Calu3 (cell line): Measurements from ENCODE around the gene ZNF597. TPM values are rescaled to one million over a fixed set of nuclear protein-coding genes. Genes with fewer than 3 reads are reported as not detected.
A peak's percentile ranks its signal among the peaks of the same experiment; 100 is the strongest.

Experiments
- BruUV-seq: library from RNA; stranded (reverse); fragments of 400-500 nt; replicated peaks from 2 replicates; lab custom pipeline; 2021; lab: Mats Ljungman, UMichigan
- CTCF ChIA-PET: fragments of 300-600 bp; sonication (Branson Sonifier 250); formaldehyde crosslinking; loops from one replicate; lab custom pipeline; 2022; ENCODE audit warnings: antibody characterized with exemption; lab: Charles Lee
- DNase-seq: peaks from one replicate; pipeline ENCODE4 v3.0.0; 2022
- H3K27ac Mint-ChIP-seq: one replicate; pipeline ENCODE4 v1.8.0; 2022; ENCODE audit warnings: mixed read lengths; ENCODE audit not compliant: unreplicated experiment
- H3K27me3 Mint-ChIP-seq: one replicate; pipeline ENCODE4 v1.8.0; 2022; ENCODE audit warnings: mixed read lengths; ENCODE audit not compliant: unreplicated experiment
- H3K36me3 Mint-ChIP-seq: one replicate; pipeline ENCODE4 v1.8.0; 2022; ENCODE audit warnings: mild to moderate bottlenecking, moderate library complexity, mixed read lengths; ENCODE audit not compliant: insufficient read depth, unreplicated experiment
- H3K4me1 Mint-ChIP-seq: one replicate; pipeline ENCODE4 v1.8.0; 2022; ENCODE audit warnings: mild to moderate bottlenecking, low read depth, mixed read lengths; ENCODE audit not compliant: unreplicated experiment
- H3K4me3 Mint-ChIP-seq: one replicate; pipeline ENCODE4 v1.8.0; 2022; ENCODE audit warnings: mild to moderate bottlenecking, low read depth, moderate library complexity, mixed read lengths; ENCODE audit not compliant: unreplicated experiment
- H3K9me3 Mint-ChIP-seq: one replicate; pipeline ENCODE4 v1.8.0; 2022; ENCODE audit warnings: low read depth, mixed read lengths; ENCODE audit not compliant: unreplicated experiment
- intact Hi-C: fragments of 100-400 bp; cut with micrococcal nuclease; formaldehyde crosslinking; loops from one replicate; pipeline ENCODE4 v1.10.0; 2022; ENCODE audit not compliant: unreplicated experiment
- total RNA-seq: library from RNA; stranded (reverse); gene quantifications from 2 replicates; pipeline ENCODE4 v1.2.3, GENCODE V29; 2022
- TF ChIP-seq, protein P1 (sequence below): fragments of 200-600 bp; IDR thresholded peaks from one replicate; pipeline ENCODE4 v1.8.0; 2022; ENCODE audit warnings: antibody characterized with exemption; ENCODE audit not compliant: unreplicated experiment

Gene ZNF597
- total RNA-seq, 1 experiment from 2014 or later, result 2.7 TPM

DNA sequence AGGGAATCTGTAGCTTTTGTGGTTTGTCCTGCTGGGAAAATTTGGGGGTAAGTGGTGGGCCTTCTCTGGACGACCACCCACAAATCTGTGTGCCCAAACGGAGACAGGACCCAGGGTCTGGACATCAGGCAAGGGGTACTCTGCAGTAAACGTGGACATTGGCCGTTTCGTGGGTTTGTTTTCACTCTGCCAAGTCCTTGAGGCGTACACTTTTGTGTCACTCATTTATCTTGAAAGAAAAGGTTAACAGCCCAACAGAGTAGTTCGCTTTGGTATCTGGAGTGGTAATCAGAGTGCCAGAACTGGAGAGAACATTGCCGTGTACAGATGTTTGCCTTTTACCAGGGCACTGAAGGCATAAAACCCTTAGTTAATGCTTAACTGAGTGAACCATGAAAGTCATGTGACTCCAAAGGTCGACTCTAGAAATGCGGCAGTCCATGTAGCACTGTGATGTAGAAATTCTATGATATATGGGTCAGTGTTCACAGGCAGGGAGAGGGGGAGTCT, 15.6 kb upstream of the ZNF597 start:
- H3K27me3 Mint-ChIP-seq, result no peaks in the 10 kb centered on the region
- intact Hi-C loops, result loop anchor here (5.0 kb wide), 2 partner anchors 57 to 197 kb away; partner anchors contain the start of genes ZNF174 and ZSCAN32
- BruUV-seq, result TSS peak; percentile 42
- peaks cover 28% of the 10 kb centered on the region for H3K4me1 Mint-ChIP-seq
- H3K4me3 Mint-ChIP-seq, result peak overlapping the region; percentile 83
- TF ChIP-seq, protein P1, sequence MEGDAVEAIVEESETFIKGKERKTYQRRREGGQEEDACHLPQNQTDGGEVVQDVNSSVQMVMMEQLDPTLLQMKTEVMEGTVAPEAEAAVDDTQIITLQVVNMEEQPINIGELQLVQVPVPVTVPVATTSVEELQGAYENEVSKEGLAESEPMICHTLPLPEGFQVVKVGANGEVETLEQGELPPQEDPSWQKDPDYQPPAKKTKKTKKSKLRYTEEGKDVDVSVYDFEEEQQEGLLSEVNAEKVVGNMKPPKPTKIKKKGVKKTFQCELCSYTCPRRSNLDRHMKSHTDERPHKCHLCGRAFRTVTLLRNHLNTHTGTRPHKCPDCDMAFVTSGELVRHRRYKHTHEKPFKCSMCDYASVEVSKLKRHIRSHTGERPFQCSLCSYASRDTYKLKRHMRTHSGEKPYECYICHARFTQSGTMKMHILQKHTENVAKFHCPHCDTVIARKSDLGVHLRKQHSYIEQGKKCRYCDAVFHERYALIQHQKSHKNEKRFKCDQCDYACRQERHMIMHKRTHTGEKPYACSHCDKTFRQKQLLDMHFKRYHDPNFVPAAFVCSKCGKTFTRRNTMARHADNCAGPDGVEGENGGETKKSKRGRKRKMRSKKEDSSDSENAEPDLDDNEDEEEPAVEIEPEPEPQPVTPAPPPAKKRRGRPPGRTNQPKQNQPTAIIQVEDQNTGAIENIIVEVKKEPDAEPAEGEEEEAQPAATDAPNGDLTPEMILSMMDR, result no peak
- DNase-seq, result peak; percentile 46
- CTCF ChIA-PET, result interaction anchor here (0.6 to 1.0 kb wide), 2 partner anchors 177 to 499 kb away, joined by 4 read pairs; no protein-coding TSS in a partner anchor
- H3K9me3 Mint-ChIP-seq, result no peaks in the 10 kb centered on the region
- peaks cover 34% of the 10 kb centered on the region for H3K36me3 Mint-ChIP-seq
- H3K27ac Mint-ChIP-seq, result peak overlapping the region; percentile 41

DNA sequence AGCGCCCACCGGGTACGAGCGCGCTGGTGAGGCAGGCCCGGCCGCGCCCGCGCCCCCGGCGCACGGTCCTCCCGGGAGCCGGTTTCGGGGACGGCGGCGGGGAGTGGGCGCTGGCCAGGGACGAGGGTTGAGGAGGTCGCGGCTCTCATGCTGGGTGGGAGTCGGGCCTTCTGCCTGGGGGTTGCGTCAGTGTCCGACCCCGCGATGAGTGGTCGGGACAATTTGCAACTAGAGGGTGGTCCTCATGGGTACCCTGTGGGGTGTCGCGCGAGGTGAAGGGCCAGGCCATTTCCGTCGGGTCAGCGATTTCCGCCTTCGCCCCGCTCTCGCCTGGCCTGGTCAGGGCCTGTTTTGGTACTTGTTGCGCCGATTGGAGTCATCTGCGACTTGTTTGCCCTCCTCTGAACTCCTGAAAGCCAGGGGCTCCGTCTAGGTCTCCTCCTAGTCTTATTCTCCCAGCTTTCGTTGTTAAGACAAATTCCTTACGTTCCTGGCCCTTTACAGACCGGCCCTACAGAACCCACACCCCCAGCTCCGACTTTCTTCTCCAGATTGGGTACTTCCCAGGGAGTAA, 15.1 kb upstream of the ZNF597 start:
- TF ChIP-seq, protein P1, result no peak
- peak; percentile 24 for DNase-seq
- Mint-ChIP-seq H3K27ac (peak overlapping the region; percentile 41), H3K9me3 (no peaks in the 10 kb centered on the region), H3K4me1 (peaks cover 28% of the 10 kb centered on the region), H3K27me3 (no peaks in the 10 kb centered on the region), H3K36me3 (peaks cover 34% of the 10 kb centered on the region), H3K4me3 (peak overlapping the region; percentile 83)
- CTCF ChIA-PET, result interaction anchor here (0.6 to 1.0 kb wide), 2 partner anchors 176 to 500 kb away, joined by 4 read pairs; no protein-coding TSS in a partner anchor
- intact Hi-C loops, result loop anchor here (5.0 kb wide), 2 partner anchors 56 to 196 kb away; partner anchors contain the start of genes ZNF174 and ZSCAN32
- BruUV-seq, result no TSS peak

DNA sequence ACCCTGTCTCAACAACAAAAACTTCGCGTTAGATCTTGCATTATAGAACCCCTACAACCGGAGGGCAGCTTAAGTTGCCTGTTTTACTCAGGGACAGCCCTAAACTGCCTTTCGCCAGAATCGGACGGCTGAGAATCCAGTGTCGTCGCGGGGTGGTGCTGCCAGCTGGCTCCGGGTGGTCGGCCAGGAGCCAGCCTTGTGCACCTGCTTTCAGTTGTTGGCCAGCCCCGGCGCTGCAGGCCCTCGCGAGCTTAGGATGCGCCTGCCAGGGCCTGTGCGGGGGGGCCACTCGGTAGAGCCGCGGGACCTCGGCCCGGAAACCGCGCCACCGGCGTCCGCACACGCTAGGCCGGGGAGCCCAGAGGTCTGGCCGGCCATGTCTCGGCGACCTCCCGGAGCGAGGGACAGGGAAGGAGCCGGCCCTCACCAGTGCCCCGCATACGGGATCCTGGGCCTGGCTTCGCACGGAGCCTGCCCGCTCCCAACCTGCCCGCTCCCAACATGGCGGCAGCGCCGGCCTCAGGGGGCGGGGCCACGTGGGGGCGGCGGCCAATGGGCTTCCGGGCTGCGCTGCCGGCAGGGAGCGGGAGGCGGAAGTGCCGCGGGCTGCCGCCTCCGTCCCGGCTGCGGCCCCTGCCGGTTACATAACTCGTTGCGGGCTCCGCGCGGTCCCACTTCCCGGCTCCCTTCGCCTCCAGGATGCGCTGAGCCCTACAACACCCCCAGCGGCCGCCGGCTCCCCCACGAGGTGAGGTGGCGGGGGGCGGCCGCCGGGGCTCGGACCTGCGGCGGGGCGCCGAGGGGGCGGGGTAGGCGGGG, 14.3 kb upstream of the ZNF597 start:
- H3K27me3 Mint-ChIP-seq, result no peaks in the 10 kb centered on the region
- BruUV-seq, result TSS peak; percentile 95
- H3K27ac Mint-ChIP-seq, result peak overlapping the region; percentile 86
- intact Hi-C loops, result loop anchor here (5.0 kb wide), 2 partner anchors 55 to 195 kb away; partner anchors contain the start of genes ZNF174 and ZSCAN32
- CTCF ChIA-PET, result interaction anchor here (0.7 kb wide), 1 partner anchor 323 kb away, joined by 3 read pairs; the partner anchor contains the start of gene ZNF213
- TF ChIP-seq, protein P1, result peak; percentile 50
- H3K9me3 Mint-ChIP-seq, result no peaks in the 10 kb centered on the region
- peaks cover 28% of the 10 kb centered on the region for H3K4me1 Mint-ChIP-seq
- H3K36me3 Mint-ChIP-seq, result peaks cover 34% of the 10 kb centered on the region
- DNase-seq, result peak; percentile 98
- peak overlapping the region; percentile 83 for H3K4me3 Mint-ChIP-seq

DNA sequence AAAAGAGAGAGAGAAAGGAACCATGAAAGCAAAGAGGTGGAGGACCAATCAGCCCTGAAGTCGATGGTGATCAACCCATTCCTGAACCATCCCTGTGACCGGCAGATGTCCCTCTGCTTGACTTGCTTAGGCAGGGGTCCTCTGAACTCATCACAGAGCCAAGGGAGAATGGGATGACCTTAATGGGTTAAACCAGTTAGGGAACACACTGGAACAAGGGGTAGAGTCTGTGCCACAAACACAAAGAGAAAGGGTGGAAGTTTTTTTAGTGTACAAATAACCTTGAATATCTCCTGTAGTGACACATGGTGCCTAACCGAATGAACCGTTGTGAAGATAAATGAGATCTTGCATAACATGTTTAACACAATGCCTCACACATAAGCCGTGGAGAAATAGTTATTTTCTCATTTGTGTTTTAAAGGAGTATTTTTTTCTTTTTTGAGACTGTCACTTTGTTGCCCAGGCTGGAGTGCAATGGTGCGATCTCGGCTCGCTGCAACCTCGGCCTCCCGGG, 11.4 kb upstream of the ZNF597 start:
- Mint-ChIP-seq H3K27ac (no peak overlapping the region), H3K36me3 (peaks cover 33% of the 10 kb centered on the region), H3K4me1 (peaks cover 10% of the 10 kb centered on the region), H3K4me3 (no peak overlapping the region), H3K9me3 (no peaks in the 10 kb centered on the region), H3K27me3 (no peaks in the 10 kb centered on the region)
- BruUV-seq, result no TSS peak
- DNase-seq, result no peak
- TF ChIP-seq, protein P1, result no peak
- intact Hi-C loops, result loop anchor here (5.0 kb wide), 2 partner anchors 52 to 192 kb away; partner anchors contain the start of genes ZNF174 and ZSCAN32
- CTCF ChIA-PET, result no interaction called here
